ENCODE data around the gene PLAC1.

- TF ChIP-seq CTCF (conservative IDR thresholded peaks at IDR 0.05; ENCODE audit: low read depth, low read length): no peak
- TF ChIP-seq POLR2A (IDR thresholded peaks at IDR 0.05; ENCODE audit: low read depth, low read length): no peak
- TF ChIP-seq RAD21 (IDR thresholded peaks at IDR 0.05; ENCODE audit: low read length): no peak
- no peak for TF ChIP-seq RFX5 (IDR thresholded peaks at IDR 0.05; ENCODE audit: low read depth, low read length)
- TF ChIP-seq FOS (IDR thresholded peaks at IDR 0.05; ENCODE audit: low read depth, low read length): no peak
- TF ChIP-seq MAFK (IDR thresholded peaks at IDR 0.05; ENCODE audit: low read depth, low read length): no peak
- no peak for TF ChIP-seq NFE2L2 (IDR thresholded peaks at IDR 0.05; ENCODE audit: low read depth, low read length)
- no peak for TF ChIP-seq USF2 (IDR thresholded peaks at IDR 0.05; ENCODE audit: low read depth, low read length)
- no peak for TF ChIP-seq BHLHE40 (IDR thresholded peaks at IDR 0.05; ENCODE audit: low read depth, low read length)
- TF ChIP-seq CEBPB (IDR thresholded peaks at IDR 0.05; ENCODE audit: low read depth, low read length): no peak
- TF ChIP-seq MAZ (IDR thresholded peaks at IDR 0.05; ENCODE audit: borderline replicate concordance, low read depth, low read length): no peak
- no peak for TF ChIP-seq MXI1 (IDR thresholded peaks at IDR 0.05; ENCODE audit: borderline replicate concordance, low read depth, low read length)
Measured at GRCh38 chrX:134679644-134680043, 21.4 kb upstream of the PLAC1 start.

Measured in IMR-90 (cell line).